Measurements from ENCODE around the gene STPG3.
A peak's percentile ranks its signal among the peaks of the same experiment; 100 is the strongest.
"Not testable (repeated sequence)": the region's sequence is repeated elsewhere in the genome, so short reads cannot be mapped to it uniquely, and the experiment has no call there.

Gene STPG3

GRCh38 chr9:137232510-137232909 is 18.6 kb upstream of the STPG3 start:
- no peak for DNase-seq

DNA sequence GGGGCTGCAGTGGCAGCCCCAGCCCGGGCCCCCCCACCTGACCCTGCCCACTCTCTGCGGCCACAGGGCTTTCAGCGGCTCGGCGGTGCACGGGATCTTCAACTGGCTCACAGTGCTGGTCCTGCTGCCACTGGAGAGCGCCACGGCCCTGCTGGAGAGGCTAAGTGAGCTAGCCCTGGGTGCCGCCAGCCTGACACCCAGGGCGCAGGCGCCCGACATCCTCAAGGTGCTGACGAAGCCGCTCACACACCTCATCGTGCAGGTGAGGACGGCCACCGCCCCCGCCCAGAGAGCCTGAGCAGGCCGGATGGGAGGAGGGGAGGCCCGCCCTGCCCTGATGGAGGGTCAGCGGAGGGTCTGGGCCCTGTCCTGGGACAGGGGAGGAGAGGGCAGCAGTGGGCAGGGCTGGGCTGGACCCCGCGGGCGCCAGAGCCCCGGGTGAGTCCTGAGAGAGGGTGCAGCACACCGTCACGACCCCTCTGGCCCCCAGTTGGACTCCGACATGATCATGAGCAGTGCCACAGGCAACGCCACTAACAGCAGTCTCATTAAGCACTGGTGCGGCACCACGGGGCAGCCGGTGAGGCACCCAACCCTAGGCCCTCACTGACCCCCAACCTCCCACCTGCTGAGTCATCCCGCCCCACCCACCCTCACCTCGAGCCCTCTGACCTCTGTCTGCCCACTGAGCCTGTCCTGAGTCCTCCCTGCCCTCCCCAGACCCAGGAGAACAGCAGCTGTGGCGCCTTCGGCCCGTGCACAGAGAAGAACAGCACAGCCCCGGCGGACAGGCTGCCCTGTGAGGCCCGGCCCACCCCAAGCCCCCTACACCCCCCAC is 17.7 kb upstream of the STPG3 start:
- DNase-seq, result no peak

DNA sequence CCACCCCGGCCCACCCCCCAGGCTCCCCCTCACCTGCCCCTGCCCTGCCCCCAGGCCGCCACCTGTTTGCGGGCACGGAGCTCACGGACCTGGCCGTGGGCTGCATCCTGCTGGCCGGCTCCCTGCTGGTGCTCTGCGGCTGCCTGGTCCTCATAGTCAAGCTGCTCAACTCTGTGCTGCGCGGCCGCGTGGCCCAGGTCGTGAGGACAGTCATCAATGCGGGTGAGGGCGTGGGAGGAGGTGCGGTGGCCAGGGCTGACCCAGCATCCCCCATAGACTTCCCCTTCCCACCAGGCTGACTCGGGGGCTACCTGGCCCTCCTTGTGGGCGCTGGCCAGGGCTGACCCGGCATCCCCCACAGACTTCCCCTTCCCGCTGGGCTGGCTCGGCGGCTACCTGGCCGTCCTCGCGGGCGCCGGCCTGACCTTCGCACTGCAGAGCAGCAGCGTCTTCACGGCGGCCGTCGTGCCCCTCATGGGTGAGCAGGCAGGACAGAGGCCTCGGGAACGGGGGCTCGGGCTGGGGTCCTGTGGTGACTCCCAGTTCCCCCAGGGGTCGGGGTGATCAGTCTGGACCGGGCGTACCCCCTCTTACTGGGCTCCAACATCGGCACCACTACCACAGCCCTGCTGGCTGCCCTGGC is 16.9 kb upstream of the STPG3 start:
- DNase-seq, result no peak

- DNase-seq, result no peak
Observed at GRCh38 chr9:137234758-137235423, 16.2 kb upstream of the STPG3 start.

GRCh38 chr9:137235424-137236237 is 15.5 kb upstream of the STPG3 start:
- no peak for DNase-seq

DNA sequence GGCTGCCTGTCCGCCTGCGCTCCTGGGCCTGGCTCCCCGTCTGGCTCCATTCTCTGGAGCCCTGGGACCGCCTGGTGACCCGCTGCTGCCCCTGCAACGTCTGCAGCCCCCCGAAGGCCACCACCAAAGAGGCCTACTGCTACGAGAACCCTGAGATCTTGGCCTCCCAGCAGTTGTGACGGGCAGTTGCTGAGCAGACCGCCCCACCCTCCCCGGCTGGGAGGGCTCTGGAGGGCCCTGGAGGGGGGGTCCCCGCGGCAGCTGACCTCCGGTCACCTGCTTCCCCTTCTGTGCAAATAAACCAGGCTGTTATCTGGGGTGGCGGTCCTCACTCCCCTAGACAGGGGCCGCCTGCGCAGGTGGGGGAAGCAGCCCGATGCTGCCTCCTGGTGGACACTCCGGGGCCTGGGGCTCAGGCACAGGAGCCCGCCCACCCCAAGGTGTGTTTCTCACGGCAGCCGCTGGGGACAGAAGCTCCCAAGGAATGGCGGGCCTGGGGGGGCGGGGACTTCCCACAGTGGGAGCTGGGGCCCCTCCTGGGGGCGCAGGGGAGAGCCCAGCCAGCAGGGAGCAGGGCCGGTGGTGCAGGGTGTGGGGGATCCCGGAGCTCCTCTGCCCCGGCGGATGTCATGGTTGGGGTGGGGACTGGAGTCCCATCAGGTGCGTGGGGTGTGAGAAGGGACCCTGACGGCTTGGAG is 14.7 kb upstream of the STPG3 start:
- DNase-seq, result peak in 51 of 56 donors; percentile 26 to 86 (median 61)

DNA sequence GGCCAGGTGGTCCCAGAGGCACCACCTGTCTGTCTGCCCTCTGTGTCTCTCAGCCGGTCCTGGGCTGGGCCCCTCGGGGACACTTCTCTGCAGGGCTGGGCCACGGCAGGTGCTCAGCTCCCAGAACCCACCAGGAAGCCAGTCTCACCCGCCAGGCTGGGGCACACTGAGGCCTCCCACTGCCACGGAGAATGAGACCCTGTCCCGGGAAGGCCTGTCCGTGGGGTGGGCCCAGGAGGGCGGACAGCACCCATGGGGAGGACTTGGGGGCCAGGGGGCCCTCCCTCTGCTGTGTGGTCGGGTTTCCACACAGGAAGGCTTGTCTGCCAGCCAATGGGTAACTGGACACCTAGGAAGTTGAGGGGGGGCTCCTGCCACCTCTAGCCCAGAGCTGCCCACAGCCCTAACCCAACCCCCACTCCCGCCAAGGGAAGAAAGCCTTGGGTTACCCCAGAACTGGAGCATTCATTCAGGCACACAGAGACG is 14.1 kb upstream of the STPG3 start:
- peak in 1 of 56 donors; percentile 36 for DNase-seq

DNA sequence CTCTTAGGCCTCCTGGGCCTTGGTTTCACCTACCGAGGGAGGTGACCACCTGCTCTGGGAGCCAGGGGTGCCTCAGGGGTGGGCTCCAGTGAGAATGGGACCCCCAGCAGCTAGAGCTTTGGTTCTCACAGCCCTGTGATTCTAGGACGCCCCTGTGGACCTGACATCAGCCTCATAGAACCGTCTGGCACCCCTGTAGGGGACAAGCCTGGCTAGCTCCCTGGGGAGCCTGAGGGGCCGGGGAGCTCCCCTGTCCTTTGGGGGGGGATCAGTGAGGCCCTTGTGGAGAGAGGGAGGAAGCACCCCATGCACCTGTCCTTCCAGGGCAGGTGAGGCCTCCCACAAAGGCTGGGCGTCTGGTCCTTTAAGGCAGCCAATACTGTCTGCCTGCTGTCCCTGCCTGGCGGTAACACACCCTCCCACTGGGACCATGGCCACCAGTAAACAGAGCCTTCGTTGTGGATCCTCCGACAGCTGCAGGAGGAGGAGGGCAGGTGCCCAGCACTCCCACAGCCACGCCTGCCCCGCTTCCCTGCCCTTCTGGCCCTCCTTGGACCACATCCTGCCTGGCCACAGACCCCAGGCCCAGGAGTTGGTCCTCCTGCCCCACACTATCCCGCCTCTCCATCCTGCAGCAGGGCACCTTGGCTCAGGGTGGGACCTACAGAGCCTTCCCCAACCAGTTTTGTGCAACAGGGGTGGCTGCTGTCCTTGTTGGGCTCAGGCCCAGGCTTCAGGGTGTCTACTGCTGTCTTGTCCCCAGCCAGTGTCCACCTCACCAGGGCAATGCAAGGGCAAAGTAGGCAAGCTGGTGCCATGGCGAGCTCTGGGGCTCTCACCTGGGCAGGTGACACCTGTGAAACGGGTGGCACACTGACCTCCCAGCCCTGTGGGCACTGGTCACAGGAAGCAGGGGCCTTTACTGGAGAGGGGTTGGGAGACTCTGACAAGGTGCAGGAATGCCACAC is 13.0 kb upstream of the STPG3 start:
- DNase-seq, result peak in 47 of 56 donors; percentile 14 to 90 (median 56)

- DNase-seq, result not testable (repeated sequence)
Observed at GRCh38 chr9:137239541-137240200, 11.4 kb upstream of the STPG3 start.

GRCh38 chr9:137240318-137240840 is 10.7 kb upstream of the STPG3 start:
- DNase-seq, result peak in 50 of 56 donors; percentile 24 to 88 (median 72)

- peak; percentile 81 to 100 (median 99) for DNase-seq
Observed at GRCh38 chr9:137240841-137241489, 10.1 kb upstream of the STPG3 start, which contains the start of gene TUBB4B. TUBB4B (plus strand) TSS chr9:137241287; CDS start chr9:137241361, 74 bp downstream.

- DNase-seq, result peak in 9 of 56 donors; percentile 32 to 74 (median 52)
Observed at GRCh38 chr9:137241490-137242268, 9.4 kb upstream of the STPG3 start.

DNA sequence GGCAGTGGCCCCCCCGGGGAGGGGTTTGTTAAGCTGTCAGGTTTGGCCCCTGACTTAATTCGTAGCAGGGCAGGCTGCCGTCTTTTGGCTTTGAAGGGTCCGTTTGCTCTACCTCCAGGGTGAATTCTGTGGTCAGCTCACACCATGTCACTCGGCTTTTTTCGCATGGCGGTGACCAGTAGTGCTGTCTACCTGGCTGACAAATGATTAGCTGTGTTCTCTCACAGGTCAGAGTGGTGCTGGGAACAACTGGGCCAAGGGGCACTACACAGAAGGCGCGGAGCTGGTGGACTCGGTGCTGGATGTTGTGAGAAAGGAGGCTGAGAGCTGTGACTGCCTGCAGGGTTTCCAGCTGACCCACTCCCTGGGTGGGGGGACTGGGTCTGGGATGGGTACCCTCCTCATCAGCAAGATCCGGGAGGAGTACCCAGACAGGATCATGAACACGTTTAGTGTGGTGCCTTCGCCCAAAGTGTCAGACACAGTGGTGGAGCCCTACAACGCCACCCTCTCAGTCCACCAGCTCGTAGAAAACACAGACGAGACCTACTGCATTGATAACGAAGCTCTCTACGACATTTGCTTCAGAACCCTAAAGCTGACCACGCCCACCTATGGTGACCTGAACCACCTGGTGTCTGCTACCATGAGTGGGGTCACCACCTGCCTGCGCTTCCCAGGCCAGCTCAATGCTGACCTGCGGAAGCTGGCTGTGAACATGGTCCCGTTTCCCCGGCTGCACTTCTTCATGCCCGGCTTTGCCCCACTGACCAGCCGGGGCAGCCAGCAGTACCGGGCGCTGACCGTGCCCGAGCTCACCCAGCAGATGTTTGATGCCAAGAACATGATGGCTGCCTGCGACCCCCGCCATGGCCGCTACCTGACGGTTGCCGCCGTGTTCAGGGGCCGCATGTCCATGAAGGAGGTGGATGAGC is 8.6 kb upstream of the STPG3 start:
- no peak for DNase-seq

DNA sequence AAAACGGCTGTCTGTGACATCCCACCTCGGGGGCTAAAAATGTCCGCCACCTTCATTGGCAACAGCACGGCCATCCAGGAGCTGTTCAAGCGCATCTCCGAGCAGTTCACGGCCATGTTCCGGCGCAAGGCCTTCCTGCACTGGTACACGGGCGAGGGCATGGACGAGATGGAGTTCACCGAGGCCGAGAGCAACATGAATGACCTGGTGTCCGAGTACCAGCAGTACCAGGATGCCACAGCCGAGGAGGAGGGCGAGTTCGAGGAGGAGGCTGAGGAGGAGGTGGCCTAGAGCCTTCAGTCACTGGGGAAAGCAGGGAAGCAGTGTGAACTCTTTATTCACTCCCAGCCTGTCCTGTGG is 7.8 kb upstream of the STPG3 start:
- DNase-seq, result not testable (repeated sequence)

GRCh38 chr9:137243626-137244485 is 7.2 kb upstream of the STPG3 start:
- no peak for DNase-seq
